GM21619 (cell line): ENCODE measurements around the gene SLC9C2.
"Not testable (repeated sequence)": the region's sequence is repeated elsewhere in the genome, so short reads cannot be mapped to it uniquely, and the experiment has no call there.

Experiments
- ATAC-seq: cut with Tn5 transposase; IDR thresholded peaks from one replicate; pipeline ENCODE4 v1.9.1; 2021; ENCODE audit not compliant: unreplicated experiment

The SLC9C2 gene, protein sequence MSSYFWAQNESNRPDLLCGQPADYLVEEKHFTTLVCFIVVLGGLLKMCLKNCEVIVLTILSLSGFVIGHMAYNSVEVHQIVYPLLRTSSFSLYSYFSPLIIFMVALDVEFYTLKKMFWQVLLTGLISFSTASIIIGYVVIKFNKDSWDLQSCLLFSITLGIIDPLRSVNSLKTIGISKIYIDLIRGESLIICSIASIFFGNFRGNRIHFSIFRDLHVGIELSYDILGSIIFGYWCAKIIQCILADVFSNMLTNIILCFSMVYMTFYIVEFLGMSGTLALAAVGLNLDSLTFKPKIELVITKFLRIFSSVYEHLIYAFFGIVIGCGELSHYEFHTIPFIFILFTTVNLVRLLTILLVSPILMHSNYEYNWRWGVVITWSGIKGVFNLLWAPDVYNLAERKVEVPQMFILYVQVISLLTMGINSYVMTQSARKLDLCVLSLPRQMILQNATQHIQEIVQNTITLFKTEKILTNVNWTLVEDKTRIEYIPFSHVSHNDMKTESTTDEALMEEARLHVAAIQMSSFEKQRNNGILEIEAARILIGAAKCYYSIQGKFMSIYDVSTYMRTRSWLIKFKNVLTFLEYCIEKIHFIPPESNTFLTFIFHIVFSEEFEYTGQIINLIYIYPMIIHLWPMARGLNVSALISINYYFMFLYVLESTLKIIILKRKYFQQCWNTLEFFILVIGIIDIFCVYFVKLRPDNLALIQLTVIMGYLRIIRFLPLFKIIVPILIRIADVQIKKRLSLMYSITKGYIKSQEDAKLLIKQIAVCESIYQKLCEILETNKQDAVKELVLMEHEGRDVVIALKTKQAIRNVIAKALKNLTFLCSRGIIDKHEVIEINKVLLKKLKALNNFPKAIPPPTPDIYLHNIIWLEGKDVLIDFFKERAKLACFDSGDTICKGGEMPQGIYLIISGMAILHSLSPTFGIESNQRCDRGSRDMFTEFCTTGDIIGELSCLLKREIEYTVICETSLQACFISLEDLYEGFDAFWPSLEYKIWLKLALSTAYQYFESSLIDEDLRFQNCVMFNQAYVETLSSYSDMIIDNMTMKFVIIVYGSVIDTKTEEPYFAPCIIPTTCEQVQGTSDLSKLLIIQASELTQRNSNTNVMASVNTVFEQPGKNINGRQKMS

DNA sequence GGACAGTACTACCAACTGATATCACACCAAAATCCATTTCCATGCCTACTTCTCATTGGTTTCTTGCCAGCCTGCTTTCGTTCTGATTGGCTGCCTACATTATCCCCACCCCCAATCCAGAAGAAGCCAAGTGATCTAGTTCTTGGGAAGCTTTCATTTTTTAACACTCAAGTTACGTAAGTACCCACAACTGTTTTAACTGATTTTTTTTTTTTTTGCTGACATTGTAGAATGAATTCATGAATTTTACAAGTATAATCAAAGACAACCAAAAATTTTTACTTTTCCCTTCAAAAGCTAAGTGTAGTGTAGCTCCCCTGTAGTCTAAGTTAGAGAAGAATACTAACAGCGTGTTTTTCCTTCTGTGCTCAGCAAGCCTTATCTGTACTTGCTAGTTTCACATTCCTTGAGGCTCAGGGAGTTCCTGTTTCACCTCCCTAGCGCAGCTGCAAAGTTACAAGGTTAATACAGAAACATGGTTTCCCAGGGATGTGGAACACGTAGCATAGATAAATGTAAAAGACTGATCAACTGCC is at the start of gene SLC9C2:
Gene SLC9C2 (minus strand): TSS at position 17 of the 536 bp plus-strand sequence. CDS start 1,296 bp downstream, outside the sequence.
- no peak for ATAC-seq

DNA sequence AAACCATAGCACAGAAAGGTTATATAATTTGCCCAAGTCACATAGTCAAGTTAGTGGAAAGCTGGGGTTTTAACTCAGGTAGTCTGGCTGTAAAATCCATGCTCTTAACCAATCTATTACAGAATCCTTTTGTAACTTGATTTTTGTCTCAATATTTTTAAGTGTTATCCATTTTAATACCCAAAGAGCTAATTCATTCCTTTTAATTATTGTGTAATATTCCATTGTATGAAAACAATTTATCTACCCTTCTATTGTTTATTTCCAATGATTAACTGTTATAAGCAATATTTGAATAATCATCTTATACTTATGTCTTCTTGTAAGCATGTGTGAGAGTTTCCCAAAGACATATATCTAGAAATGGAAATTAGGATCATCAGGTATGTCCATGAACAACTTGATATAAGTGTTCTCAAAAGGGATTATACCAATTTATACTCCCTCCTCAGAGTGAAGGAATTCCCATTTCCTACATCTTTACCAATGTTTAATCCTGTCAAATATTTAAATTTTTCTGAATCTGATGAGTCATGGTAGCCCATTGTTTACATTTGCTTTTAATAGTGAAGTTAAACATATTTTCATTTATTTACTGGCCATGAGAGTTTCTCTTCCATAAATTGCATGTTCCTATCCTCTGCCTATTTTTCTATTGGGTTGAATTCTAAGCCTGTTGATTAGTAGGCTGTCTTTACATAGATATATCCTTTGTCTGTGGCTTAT is 46.2 kb upstream of the SLC9C2 start:
- no peak for ATAC-seq

DNA sequence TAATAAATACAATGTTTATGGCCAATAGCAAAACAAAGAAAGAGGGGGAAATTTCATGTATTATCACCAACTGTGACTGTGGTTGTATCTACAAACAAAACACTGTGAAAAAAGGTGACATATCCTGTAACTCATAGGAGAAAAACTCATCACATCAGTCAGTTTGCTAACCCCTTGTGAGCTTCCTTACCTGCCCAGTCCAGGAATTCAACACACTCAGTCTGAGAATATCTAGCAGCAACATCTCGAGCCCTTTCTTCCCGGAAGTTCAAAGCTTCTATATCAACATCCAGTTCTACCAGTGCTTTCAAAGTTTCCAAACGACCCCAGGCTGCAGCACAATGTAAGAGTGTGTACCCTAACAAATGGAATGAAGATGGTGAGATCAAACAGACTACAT is 43.8 kb upstream of the SLC9C2 start:
- ATAC-seq: no peak

DNA sequence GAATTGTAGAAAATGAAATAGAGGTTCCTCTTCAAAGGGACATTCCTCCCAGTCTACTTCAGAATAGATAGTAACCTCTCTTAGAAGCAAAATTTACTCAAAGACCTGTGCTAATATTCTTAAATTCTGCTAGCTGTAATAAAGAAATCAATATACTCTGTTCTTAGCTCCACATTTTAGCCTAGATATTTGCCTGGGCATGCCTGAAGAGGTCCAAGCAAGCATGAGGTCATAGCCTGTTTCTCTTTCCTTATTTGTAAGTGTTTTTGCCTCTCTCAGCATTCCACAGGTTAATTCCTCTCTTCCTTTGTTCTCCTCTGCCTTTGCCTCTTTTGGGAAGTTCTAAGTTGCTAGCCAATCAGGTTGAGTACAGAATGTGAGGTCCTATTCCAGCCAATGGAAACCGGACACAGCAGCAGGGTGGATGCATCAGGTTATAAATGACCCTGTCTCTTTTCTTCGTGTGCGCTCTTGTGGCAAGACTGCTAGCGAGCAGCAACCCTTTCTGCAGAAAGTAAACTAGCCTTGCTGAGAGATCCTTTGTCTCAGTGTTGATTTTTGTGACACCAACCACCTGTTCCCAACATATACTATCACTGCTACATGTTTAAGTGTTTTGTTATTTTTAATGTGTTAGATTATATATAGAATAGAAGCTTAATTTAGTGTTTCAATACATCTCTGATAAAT is 39.7 kb upstream of the SLC9C2 start:
- not testable (repeated sequence) for ATAC-seq

DNA sequence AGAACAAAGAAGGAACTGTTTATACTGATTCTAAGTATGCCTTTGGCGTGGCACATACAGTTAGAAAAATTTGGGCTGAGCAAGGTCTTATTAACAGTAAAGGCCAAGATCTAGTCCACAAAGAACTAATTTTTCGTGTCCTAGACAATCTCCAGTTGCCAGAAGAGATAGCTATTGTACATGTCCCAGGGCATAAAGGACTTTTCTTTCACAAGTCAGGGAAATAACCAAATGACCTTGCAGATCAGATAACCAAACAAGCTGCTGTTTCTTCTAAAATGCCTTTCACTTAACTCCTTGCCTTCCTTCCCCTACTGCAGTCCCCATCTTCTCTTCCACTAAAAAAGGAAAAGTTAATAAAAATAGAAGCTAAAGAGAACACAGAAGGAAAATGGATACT is 36.2 kb upstream of the SLC9C2 start:
- no peak for ATAC-seq

DNA sequence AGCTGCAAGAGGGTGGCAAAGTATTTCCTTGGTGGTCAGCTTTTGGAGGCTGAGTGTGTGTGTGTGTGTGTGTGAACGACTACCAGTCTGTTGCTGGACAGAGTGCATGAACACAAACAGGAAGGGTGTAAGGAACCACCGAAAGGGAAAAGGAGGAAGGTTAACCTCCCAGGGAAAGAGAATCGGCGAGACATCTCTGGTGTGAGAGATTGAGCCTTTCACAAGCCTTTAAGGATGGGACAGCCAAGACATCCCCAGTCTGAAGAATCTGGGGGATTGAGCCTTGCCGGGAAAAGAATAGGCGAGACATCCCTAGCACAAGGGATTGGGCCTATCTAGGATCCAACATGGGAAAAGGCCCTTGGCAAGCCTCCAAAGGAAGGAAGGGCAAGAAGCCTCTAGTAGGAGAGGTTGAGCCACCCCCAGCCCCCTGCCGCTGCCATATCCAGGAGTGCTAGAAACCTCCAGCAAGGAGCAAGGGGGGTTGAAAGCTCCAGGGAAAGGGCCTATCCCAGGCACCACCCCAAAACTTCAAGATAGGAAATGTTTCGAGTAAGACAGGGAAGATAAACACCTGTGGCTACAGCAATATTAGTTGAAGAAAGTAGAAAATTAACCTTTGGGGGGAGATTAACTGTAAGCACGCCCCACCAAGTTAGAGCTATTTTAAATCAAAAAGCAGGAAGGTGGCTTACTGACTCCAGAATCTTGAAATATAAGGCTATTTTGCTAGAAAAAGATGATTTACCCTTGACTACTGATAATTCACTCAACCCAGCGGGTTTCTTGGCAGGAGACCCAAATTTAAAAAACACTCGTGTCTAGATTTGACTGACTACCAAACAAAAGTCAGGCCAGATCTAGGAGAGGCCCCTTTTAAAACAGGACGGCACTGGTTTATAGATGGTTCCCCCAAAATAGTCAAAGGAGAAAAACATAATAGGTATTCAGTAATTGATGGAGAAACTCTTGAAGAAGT is 35.5 kb upstream of the SLC9C2 start:
- ATAC-seq: no peak

DNA sequence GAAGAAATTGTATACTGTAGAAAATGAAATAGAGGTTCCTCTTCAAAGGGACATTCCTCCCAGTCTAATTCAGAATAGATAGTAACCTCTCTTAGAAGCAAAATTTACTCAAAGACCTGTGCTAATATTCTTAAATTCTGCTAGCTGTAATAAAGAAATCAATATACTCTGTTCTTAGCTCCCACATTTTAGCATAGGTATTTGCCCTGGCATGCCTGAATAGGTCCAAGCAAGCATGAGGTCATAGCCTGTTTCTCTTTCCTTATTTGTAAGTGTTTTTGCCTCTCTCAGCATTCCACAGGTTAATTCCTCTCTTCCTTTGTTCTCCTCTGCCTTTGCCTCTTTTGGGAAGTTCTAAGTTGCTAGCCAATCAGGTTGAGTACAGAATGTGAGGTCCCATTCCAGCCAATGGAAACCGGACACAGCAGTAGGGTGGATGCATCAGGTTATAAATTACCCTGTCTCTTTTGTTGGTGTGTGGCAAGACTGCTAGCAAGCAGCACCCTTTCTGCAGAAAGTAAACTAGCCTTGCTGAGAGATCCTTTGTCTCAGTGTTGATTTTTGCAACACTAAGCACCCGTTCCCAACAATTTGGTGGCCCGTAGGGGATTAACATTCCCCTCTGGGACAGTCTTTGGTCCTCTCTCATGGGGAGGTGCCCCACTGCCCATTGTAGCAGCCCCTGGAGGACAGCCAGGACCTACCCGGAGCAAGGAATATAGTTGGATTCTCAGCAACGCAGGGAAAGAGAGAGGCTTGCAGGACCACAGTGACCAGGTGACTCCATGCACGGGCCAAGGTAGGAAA is 34.6 kb upstream of the SLC9C2 start:
- ATAC-seq: not testable (repeated sequence)

DNA sequence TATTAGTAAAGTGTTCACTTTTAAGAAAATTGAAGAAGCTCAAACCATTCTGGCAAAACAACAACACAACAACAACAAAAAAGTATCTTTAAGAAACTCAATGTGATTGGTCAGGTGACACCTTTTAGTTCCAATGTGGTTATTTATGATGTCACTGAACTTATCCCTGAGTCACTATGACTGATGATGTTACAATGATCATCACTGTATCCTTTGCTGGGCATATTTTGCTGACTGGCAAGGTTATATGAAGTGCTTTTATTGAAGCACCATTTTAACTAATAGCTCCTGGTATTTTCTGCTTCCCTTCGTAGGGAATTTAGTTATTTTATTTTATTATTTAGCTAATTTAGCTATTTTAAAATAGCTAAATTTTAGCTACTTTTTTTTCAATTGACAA is 32.2 kb upstream of the SLC9C2 start, which contains the start of gene TEX50:
Gene TEX50 (plus strand): TSS at position 223 of the 400 bp plus-strand sequence. CDS start 184 bp downstream, outside the sequence.
- no peak for ATAC-seq

DNA sequence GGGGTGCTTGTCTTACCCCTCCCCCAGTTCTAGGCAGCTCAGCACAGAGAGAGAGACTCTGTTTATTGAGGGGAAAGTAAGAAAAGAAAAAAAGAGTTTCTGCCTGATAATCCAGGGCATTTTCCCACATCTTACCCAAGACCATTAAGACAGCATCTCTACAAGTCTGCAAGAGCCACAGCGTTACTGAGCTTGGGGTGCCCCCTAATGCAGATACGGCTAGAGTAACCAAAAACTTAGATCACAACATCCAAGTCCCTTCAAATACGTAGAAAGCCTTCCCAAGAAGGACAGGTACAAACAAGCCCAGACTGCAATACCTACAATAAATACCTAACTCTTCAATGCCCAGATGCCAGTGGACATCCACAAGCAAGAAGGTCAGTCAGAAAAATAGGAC is 26.0 kb upstream of the SLC9C2 start:
- no peak for ATAC-seq

DNA sequence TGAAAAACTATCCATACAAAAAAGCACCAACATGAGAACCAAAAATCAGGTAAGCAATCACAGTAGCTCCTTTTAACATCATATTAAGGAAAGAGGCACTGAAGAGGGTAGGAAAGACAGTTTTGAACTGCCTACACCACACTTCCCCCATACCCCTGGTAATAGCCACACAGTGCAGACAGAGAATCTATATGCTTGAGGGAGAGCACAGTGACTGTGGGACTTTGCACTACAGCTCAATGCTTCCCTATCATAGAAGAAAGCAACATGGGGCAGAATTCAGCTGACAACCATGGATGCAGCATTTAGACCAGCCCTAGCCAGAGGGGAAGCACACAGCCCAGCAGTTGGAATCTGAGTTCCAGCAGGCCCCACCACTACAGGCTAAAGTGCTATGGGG is 24.4 kb upstream of the SLC9C2 start:
- no peak for ATAC-seq

DNA sequence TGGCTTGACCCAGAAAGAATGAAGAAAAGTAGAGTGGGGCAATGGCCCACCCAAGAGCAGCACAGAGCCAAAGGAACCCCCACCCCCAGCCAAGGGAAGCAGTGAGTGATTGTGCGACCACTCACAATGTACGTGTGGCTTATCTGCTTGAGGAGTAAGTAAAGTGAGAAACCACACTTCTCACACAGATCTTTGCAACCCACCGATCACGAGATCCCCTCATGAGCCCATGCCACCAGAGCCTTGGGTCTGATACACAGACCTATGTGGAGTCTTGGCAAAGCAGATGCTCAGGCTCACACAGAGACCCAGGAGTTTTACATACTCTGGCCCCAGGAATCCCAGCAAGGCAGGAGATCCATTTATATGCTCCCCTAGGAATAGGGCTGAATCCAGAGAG is 14.0 kb upstream of the SLC9C2 start:
- ATAC-seq: no peak

DNA sequence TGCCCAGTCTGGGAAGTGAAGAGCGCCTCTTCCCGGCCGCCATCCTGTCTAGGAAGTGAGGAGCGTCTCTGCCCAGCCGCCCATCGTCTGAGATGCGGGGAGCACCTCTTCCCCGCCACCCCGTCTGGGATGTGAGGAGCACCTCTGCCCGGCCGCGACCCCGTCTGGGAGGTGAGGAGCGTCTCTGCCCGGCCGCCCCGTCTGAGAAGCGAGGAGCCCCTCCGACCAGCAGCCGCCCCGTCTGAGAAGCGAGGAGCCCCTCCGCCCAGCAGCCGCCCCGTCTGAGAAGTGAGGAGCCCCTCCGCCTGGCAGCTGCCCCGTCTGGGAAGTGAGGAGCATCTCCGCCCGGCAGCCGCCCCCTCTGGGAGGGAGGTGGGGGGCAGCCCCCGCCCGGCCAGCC is 10.2 kb upstream of the SLC9C2 start:
- ATAC-seq: not testable (repeated sequence)

DNA sequence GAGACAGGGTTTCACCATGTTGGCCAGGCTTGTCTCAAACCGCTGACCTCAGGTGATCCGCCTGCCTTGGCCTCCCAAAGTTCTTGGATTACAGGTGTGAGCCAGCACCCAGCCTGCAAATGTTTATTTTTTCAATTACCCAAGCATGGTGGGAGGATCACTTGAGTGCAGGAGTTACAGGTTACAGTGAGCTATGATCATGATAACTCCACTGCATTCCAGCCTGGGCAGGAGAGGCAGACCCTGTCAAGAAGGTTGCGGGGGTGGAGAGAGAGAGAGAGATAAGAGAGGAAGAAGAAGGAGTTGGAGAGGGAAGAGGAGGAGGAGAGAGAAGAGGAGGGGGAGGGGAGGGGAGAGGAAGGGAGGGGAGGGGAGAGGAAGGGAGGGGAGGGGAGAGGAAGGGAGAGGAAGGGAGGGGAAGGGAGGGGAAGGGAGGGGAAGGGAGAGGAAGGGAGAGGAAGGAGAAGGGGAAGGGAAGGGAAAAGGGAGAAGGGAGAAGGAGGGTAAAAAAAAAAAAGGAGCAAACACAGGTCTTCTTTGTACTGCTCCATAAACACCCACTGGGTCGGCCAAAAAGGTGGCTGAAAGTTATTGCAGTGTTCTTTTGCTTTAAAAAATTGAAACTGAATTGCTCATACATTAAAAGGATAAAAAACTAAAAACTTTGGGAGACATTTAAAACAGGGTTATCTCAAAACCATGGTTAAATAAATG is 5.8 kb upstream of the SLC9C2 start:
- no peak for ATAC-seq

DNA sequence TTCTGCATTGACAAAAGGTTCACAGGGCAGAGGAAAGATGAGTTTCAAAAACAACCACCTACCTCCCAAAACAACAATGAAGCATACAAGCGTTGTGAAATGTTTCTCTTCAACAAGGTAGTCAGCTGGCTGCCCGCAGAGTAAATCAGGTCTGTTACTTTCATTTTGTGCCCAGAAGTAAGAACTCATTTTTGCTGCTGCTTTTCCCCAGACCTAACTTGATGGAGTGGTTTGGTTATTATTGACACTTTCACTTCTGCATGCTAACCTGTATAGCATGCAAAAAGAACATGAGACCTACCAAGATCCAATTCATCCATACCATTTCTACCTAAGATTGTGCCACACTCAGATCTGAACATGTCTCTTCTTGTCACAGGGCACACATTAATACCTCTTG is 1.3 kb downstream of the SLC9C2 start:
- ATAC-seq: no peak

DNA sequence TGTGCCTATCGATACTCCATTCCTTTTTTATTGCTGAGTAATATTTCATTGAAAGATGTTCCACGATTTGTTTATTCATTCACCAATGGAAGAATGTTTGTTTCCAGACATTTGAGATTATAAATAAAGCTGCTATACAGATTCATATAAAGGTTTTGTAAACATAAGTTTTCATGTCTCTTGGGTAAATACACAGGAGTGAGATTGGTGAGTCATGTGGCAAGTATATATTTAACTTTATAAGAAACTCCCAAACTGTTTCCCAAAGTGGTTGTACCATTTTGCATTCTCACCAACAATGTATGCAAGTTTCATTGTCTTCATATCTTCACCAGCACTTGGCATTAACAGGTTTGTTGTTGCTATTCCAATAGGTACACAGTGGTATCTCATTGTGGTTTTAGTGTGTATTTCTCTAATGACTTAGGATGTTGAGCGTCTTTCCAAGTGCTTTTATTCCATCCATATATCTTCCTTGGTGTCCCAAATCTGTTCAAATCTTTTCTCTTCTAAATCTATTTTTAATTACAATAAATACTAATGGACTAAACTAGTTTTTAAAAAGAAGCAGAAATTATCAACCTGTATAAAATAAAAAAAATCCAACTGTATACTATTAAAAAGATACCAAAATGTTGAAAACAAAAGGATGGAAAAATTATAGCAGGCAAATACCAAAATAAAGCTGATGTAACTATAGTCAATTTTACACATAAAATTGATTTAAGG is 6.6 kb downstream of the SLC9C2 start:
- no peak for ATAC-seq

DNA sequence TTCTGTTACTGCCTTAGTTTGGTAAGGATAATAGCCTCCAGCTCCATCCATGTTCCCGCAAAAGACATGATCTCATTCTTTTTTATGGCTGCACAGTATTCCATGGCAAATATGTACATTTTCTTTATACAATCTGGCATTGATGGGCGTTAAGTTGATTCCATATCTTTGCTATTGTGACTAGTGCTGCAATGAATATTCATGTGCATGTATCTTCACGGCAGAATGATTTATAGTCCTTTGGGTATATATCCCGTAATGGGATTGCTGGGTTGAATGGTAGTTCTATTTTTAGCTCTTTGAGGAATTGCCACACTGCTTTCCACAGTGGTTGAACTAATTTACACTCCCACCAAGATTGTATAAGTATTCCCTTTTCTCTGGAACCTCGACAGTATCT is 11.7 kb downstream of the SLC9C2 start:
- ATAC-seq: not testable (repeated sequence)

DNA sequence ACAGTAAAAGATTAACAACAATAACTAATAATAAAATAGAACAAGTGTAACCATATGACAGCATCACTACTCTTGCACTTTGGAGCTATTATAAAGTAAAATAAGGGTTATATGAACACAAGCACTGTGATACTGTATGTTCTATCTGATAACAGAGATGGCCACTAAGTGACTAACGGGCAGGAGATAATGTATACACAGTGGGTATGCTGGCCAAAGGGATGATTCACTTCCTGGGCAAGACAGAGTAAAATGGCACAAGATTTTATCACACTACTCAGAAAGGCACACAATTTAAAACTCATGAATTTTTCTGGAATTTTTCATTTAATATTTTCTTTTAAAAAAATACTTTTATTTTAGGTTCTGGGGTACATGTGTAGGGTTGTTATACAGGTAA is 12.3 kb downstream of the SLC9C2 start:
- no peak for ATAC-seq
